HG03139 (cell line): Measurements from ENCODE around the gene MORN2.

Experiments
- ATAC-seq: cut with Tn5 transposase; IDR thresholded peaks from one replicate; pipeline ENCODE4 v1.9.1; 2021; ENCODE audit not compliant: unreplicated experiment

The MORN2 gene

GRCh38 chr2:38889045-38889444, 13.3 kb downstream of the MORN2 start:
- ATAC-seq: no peak

GRCh38 chr2:38889575-38889974, 13.8 kb downstream of the MORN2 start, which contains the start of gene ARHGEF33:
ARHGEF33 (plus strand) TSS chr2:38889875; CDS start chr2:38919448, 29,573 bp downstream.
- no peak for ATAC-seq

GRCh38 chr2:38892819-38893218, 17.0 kb downstream of the MORN2 start:
- ATAC-seq: no peak

- ATAC-seq: no peak
These were observed 22.5 kb downstream of the MORN2 start for GRCh38 chr2:38898256-38898655.

GRCh38 chr2:38900726-38901125, 24.9 kb downstream of the MORN2 start:
- ATAC-seq: no peak

- ATAC-seq: no peak
These were observed 29.5 kb downstream of the MORN2 start for GRCh38 chr2:38905251-38905650.

GRCh38 chr2:38907242-38907641, 31.5 kb downstream of the MORN2 start:
- ATAC-seq: no peak

GRCh38 chr2:38907743-38908562, 32.2 kb downstream of the MORN2 start:
- ATAC-seq: peak; percentile 84

GRCh38 chr2:38909872-38910271, 34.1 kb downstream of the MORN2 start:
- ATAC-seq: no peak

GRCh38 chr2:38911191-38911590, 35.4 kb downstream of the MORN2 start:
- ATAC-seq: no peak

GRCh38 chr2:38912619-38913018, 36.8 kb downstream of the MORN2 start:
- ATAC-seq: no peak

GRCh38 chr2:38922389-38922788, 46.6 kb downstream of the MORN2 start:
- ATAC-seq: no peak

- no peak for ATAC-seq
These were observed 47.1 kb downstream of the MORN2 start for GRCh38 chr2:38922902-38923301.

GRCh38 chr2:38925982-38926381, 50.2 kb downstream of the MORN2 start:
- ATAC-seq: no peak

GRCh38 chr2:38930600-38930999, 54.8 kb downstream of the MORN2 start:
- ATAC-seq: no peak
